HG03571 (cell line): ENCODE results near the gene STX4.
"Not testable (repeated sequence)": the region's sequence is repeated elsewhere in the genome, so short reads cannot be mapped to it uniquely, and the experiment has no call there.

ENCODE experiments used
- ATAC-seq: cut with Tn5 transposase; IDR thresholded peaks from one replicate; pipeline ENCODE4 v1.9.1; 2021; ENCODE audit not compliant: unreplicated experiment

The STX4 gene

GRCh38 chr16:30998852-30999761 is 34.3 kb upstream of the STX4 start:
- no peak for ATAC-seq

GRCh38 chr16:31000671-31001382 is 32.5 kb upstream of the STX4 start:
- ATAC-seq = no peak

GRCh38 chr16:31001507-31002249 is 31.7 kb upstream of the STX4 start:
- ATAC-seq = no peak

GRCh38 chr16:31002250-31002700 is 31.1 kb upstream of the STX4 start:
- no peak for ATAC-seq

GRCh38 chr16:31002862-31003341 is 30.5 kb upstream of the STX4 start:
- ATAC-seq = no peak

- no peak for ATAC-seq
Measured at GRCh38 chr16:31003744-31004143, 29.6 kb upstream of the STX4 start.

- ATAC-seq = no peak
Measured at GRCh38 chr16:31004658-31005057, 28.7 kb upstream of the STX4 start.

GRCh38 chr16:31005350-31006085 is 27.8 kb upstream of the STX4 start:
- ATAC-seq = no peak

- no peak for ATAC-seq
Measured at GRCh38 chr16:31006086-31006385, 27.3 kb upstream of the STX4 start.

- ATAC-seq = no peak
Measured at GRCh38 chr16:31006589-31006988, 26.8 kb upstream of the STX4 start.

GRCh38 chr16:31007684-31008083 is 25.7 kb upstream of the STX4 start:
- no peak for ATAC-seq

- no peak for ATAC-seq
Measured at GRCh38 chr16:31008149-31008548, 25.2 kb upstream of the STX4 start.

- no peak for ATAC-seq
Measured at GRCh38 chr16:31008551-31008950, 24.8 kb upstream of the STX4 start.

- ATAC-seq = no peak
Measured at GRCh38 chr16:31009120-31009519, 24.2 kb upstream of the STX4 start.

GRCh38 chr16:31009894-31010584 is 23.3 kb upstream of the STX4 start:
- ATAC-seq = no peak

GRCh38 chr16:31010585-31011325 is 22.6 kb upstream of the STX4 start, which contains the start of gene STX1B:
Gene STX1B (minus strand): TSS chr16:31010638. CDS start chr16:31010396, 242 bp downstream.
- no peak for ATAC-seq

GRCh38 chr16:31011815-31012214 is 21.5 kb upstream of the STX4 start:
- not testable (repeated sequence) for ATAC-seq

GRCh38 chr16:31013292-31013691 is 20.1 kb upstream of the STX4 start:
- not testable (repeated sequence) for ATAC-seq

GRCh38 chr16:31016018-31016417 is 17.3 kb upstream of the STX4 start:
- ATAC-seq = no peak
